ENCODE data around the gene TMIGD1.

DNA sequence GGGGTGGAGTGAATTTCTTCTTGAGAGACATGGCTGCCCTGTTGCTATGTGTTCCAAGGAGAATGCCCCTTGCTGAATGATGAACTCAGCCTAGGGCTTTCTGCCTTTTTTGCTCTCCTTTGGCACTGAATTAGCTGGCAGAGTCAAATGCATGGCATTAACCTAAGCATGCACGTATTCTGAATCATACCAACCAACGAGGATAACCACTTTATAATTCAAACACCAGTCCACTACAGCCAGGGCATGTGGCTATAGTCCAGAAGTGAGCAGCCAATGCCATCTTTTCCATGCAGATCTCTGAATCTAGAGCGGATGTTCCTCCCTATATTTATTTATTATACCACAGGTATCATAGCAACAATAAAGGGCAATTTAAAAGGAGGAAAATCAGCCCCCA, 15.7 kb downstream of the TMIGD1 start:
- no peak for TF ChIP-seq EZH2 (IDR thresholded peaks at IDR 0.05; ENCODE audit: low read length, missing control alignments)
- TF ChIP-seq, protein P1, sequence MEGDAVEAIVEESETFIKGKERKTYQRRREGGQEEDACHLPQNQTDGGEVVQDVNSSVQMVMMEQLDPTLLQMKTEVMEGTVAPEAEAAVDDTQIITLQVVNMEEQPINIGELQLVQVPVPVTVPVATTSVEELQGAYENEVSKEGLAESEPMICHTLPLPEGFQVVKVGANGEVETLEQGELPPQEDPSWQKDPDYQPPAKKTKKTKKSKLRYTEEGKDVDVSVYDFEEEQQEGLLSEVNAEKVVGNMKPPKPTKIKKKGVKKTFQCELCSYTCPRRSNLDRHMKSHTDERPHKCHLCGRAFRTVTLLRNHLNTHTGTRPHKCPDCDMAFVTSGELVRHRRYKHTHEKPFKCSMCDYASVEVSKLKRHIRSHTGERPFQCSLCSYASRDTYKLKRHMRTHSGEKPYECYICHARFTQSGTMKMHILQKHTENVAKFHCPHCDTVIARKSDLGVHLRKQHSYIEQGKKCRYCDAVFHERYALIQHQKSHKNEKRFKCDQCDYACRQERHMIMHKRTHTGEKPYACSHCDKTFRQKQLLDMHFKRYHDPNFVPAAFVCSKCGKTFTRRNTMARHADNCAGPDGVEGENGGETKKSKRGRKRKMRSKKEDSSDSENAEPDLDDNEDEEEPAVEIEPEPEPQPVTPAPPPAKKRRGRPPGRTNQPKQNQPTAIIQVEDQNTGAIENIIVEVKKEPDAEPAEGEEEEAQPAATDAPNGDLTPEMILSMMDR (conservative IDR thresholded peaks at IDR 0.05 in 1 of 2, IDR thresholded peaks at IDR 0.05 in 1 of 2; ENCODE audit: low read depth in 1 of 2, low read length in 2 of 2), result no peak
